HG03565 (cell line): Measurements from ENCODE around the gene S100A2.
"Not testable (repeated sequence)": the region's sequence is repeated elsewhere in the genome, so short reads cannot be mapped to it uniquely, and the experiment has no call there.

Experiments
- ATAC-seq: cut with Tn5 transposase; IDR thresholded peaks from one replicate; pipeline ENCODE4 v1.9.1; 2021; ENCODE audit warnings: mild to moderate bottlenecking, moderate library complexity; ENCODE audit not compliant: unreplicated experiment

S100A2 gene

DNA sequence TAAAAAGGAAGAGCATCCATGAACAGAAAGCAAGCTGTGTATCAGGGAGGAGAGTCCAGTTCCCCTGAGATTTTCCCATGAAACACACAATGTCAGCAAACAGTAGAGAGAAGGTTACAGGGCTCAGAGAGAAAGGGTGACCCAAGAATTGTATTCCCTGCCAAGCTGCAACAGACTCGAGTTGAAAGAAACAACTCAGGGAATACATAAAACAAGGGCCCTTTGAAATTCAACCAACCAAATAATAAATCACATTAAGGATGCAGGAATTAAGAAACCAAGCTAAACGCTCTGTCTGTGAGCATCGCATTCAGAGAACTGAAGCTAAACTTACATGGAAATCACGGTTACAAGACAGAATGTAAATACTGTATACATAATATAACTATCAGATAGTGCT is 27.1 kb upstream of the S100A2 start:
- no peak for ATAC-seq

DNA sequence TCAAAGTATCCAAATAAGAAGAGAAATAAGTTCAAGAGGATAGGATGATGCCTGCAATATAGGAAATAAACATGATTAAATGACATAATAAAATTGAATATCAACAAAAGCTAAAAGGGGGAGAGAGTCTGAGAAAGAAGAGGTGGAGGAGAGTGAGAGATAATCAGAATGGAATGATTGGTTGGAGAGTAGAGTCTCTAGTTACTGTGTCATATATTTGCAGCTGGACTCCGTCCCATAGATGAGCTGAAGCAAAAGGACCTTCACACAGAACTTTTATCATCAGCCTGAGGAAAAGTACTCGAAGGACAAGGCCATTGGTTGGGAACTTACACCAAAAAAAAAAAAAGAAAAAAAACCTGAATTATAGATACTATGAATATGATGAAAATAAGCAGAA is 22.8 kb upstream of the S100A2 start:
- no peak for ATAC-seq

DNA sequence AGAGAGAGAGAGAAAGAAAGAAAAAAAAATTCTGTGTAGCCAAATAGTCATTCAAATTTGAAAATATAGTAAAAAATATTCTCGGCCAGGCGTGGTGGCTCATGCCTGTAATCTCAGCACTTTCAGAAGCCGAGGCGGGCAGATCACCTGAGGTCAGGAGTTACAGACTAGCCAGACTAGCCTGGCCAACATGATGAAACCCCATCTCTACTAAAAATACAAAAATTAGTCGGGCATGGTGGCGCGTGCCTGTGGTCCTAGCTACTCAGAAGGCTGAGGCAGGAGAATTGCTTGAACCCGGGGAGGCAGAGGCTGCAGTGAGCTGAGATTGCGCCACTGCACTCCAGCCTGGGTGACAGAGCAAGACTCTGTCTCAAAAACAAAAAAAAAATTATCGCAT is 22.4 kb upstream of the S100A2 start:
- not testable (repeated sequence) for ATAC-seq

DNA sequence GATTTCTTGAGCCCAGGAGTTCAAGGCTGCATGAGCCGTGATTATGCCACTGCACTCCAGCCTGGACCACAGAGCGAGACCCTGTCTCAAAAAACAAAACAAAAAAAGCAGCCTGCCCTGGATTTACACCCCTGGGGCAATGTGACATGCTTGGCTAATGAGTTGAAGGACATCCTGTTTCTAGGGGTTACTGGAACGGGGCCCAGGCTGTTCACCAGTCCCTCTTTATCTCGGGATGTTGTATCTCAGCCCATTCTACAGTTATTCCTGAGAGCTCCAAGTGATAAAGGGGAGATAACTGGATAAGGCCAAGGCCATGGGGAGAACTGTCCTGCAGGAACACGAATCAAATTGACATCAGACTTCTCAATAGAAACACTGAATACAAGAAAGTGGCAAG is 21.7 kb upstream of the S100A2 start:
- no peak for ATAC-seq

DNA sequence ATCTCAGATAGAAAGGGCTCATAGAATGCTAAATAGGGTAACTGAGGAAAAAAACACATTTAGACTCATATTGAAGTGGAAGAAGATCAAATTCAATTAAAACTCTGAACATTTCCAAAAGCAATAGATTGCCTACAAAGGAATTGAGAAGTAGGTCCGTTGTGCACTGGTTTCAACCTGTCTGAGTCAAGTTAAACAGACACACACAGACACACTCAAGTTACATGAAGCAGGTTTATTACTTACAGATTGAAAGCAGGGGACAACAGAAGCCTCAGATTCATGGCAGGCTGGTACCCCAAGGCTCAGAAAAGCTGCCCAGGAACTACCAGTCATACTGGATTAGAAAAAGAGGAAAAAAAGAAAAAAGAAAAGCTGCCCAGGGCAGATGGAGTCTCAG is 20.7 kb upstream of the S100A2 start:
- ATAC-seq: no peak

DNA sequence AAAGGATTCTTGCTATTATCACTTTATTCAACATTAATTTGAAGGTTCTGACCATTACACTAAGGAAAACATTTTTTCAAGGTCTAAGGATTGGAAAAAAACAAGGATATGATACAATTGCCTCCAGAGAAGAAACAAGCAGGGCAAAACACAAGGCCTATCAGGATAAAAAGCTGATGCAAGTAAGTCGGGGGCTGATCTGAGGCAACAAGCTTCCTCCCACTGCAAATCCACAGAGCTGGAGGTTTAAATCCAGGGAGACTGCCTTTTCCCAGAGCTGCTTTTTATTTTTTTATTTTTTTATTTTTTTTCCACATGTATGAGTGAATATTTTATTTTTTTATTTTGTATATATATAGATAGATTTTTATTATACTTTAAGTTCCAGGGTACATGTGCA is 19.4 kb upstream of the S100A2 start:
- ATAC-seq: no peak

DNA sequence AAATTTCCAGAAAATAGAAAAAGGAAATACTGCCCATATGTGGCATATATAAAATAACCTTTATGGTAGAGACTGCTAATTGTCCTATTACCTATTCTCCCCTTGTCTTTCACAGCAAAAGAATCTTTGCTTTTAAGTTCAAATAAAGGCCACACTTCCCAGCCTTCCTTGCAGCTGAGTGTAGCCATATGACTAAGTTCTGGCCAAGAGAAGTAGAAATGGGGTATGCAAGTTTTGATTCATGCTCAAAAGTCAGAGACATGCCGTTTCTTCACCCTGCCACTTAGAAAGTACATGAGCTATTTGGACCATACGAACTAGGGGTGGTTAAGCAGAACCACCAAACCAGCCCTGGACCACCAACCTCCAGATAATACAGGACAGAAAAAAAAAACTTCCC is 18.3 kb upstream of the S100A2 start:
- no peak for ATAC-seq

DNA sequence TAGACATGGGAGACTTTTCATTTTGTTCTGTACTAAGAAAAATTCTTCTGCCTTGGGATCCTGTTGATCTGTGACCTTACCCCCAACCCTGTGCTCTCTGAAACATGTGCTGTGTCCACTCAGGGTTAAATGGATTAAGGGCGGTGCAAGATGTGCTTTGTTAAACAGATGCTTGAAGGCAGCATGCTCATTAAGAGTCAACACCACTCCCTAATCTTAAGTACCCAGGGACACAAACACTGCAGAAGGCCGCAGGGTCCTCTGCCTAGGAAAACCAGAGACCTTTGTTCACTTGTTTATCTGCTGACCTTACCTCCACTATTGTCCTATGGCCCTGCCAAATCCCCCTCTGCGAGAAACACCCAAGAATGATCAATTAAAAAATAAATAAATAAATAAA is 17.9 kb upstream of the S100A2 start:
- not testable (repeated sequence) for ATAC-seq

DNA sequence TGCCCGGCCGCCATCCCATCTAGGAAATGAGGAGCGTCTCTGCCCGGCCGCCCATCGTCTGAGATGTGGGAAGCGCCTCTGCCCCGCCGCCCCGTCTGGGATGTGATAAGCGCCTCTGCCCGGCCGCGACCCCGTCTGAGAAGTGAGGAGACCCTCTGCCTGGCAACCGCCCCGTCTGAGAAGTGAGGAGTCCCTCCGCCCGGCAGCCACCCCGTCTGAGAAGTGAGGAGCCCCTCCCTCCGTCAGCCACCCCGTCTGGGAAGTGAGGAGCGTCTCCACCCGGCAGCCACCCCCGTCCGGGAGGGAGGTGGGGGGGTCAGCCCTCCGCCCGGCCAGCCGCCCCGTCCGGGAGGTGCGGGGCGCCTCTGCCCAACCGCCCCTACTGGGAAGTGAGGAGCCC is 17.2 kb upstream of the S100A2 start:
- not testable (repeated sequence) for ATAC-seq

DNA sequence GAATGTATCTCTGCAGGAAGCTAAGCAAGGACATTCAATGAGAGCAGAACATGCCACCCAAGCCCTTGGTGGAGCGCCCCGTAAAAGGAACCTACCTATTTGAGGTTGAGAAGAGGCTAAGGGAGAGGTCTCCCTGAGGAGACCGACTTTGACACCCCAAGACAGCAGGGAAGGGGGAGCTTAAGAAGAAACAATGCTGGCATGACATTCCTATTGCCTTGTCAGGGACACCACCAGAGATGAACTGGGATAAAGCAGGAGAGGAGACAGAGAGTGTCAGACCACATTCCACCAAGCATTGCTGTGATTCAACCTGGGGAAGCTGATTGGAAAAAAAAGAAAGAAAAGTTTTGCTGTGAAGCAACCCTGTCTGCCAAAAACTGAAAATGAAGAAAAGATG is 13.3 kb upstream of the S100A2 start:
- no peak for ATAC-seq

DNA sequence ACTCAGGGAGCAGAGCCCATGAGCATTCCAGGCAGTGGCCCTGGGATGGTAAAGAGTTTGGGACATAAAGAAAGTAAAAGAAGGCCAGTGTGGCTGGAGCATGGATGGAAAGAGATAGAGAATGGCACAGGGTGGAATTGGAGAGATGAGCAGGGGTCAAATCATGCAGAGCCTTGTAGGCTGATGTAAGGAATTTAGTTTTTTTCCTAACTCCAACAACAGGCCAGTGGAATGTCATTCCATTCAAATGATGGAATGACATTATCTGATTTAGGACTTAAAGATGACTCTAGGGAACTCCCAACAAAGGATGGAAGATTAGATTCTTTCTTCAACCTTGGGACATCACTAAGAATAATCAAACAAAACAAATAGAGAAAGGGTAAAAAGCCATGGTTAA is 12.8 kb upstream of the S100A2 start:
- ATAC-seq: no peak

DNA sequence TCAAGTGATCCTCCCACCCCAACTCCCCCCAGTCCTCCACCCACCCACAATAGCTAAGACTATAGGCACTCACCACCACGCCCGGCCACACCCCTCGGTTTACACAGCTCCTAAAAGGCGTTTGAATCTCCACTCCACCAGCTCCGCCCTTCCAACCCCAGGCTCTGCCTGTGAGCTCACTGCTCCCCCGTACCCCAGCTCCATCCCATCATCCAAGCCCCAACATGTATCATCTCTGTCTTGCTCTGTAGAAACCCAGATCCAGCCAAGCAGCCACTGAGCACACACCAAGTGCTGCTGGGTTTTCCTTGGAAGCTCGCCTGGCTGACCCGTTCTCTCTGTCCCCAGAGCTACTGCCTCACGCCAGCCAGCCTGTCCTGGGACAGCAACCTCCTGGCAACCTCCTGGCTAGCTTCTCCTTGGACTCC is 12.0 kb upstream of the S100A2 start:
- no peak for ATAC-seq

DNA sequence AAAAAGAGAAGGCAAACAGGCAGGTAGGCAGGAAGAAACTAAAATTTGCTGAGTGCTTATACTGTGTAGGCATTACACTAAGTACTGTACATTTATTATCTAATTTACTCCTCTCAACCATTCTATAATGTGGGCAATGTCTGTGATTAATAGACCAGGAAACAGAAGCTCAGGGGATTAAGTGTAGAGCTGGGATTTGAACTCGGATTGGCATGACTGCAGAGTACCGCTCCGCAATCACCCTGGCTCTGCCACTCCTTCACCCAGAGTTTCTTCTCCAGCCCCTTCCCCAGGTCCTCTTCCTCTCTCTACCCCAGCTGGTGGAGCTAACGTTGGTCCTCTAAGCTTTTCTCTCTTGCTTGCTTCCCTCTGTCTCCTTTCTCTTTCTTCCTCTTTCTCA is 11.5 kb upstream of the S100A2 start:
- ATAC-seq: no peak

DNA sequence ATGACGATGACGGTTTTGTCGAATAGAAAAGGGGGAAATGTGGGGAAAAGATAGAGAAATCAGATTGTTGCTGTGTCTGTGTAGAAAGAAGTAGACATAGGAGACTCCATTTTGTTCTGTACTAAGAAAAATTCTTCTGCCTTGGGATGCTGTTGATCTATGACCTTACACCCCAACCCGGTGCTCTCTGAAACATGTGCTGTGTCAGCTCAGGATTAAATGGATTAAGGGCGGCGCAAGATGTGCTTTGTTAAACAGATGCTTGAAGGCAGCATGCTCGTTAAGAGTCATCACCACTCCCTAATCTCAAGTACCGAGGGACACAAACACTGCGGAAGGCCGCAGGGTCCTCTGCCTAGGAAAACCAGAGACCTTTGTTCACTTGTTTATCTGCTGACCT is 9.9 kb upstream of the S100A2 start:
- not testable (repeated sequence) for ATAC-seq

DNA sequence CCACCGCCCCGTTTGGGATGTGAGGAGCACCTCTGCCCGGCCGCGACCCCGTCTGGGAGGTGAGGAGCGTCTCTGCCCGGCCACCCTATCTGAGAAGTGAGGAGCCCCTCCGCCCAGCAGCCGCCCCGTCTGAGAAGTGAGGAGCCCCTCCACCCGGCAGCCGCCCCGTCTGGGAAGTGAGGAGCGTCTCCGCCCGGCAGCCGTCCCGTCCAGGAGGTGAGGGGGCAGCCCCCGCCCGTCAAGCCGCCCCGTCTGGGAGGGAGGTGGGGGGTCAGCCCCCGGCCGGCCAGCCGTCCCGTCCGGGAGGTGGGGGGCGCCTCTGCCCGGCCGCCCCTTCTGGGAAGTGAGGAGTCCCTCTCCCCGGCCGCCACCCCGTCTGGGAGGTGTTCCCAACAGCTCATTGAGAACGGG is 9.4 kb upstream of the S100A2 start:
- ATAC-seq: not testable (repeated sequence)

DNA sequence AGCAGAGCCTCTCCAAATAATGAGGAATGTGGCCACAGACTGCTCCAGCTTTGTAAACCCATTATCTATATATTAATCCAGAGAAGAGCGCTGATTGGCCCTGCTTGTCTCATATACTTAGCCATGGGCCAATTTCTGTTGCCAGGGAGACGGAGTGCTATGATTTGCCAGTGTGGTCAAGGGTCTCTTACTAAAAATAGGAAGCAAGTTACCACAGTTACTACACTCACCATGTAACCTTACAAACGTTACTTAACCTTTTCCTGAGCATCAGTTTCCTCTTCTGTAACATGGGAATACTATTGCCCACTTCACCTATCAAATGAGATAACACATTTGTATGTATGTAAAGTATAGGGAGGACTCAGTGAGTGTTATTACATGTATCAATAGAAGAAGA is 7.7 kb upstream of the S100A2 start:
- ATAC-seq: no peak

DNA sequence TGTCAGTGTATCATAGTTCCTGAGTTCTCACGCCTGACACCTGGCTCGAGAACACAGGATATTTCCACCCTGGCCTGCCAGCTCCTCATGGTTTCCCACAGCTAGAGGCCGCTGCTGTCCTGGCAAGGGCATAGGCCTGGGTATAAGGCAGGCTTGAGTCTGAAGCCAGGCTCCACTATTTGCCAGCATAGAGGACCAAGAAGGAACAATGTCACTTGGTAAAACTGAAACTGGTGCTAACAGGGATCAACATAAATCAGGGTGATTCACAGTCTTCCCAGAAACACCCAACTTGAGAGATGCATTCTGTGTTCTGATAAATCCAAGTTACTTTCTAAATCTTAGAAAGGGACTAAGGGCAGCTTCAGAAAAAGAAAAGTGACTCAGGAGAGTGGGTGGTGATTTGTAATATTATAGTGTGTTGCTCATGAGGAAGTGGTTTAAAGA is 6.9 kb upstream of the S100A2 start:
- ATAC-seq: peak; percentile 55

DNA sequence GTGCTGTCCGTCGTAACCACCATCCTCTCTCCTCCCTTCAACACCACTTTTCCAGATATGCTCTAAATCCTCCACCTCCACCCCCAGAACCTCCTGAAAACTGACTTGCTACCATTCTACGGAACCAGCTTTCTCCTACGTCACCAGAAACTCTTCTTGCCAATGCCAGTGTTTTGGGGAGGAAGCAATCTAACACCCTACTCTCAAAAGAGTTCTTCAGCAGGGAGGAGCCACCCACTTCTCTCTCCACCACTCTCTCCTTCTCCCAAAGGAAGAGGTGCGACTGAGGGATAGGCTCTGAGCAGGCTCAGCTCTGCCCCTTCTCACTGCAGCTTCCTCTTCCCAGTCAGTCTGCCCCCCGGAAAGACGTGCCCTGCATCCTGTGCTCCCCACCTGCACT is 6.1 kb upstream of the S100A2 start:
- ATAC-seq: no peak

DNA sequence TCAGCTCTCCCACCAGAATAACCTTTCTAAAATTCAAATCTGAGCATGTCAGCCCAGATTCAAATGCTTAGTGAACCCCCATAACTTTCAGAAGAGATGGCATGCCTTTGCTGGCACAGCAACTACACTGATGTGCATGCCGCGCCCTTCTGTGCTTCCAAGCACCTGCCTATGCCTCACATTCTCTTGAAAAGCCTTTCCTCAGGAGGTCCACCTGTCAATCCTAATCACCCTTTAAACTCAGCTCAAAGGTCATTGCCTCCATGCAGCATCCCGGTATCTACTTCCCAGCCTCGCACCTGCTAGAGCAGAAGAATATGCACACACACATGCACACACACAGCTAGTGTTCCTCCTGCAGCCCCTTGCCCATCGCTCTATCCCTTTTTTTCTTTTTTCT is 5.2 kb upstream of the S100A2 start:
- no peak for ATAC-seq

DNA sequence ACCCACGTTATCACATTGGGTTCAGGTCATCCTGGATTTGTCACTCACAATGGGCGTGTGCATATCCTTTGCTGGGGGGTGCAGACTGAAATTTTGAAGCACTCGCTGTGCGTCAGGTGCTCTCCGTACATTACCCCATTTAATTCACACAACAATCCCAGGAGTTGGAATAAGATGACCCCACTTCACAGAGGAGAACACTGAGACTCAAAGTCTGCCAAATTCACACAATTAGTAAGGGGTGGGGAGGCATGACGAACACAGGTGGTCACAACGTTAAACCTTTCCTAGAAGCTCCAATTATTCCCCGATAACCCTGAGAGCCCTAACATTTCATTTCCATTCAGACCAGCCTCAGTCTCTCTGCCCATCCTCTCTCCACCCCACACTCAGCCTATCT is 3.8 kb upstream of the S100A2 start:
- no peak for ATAC-seq

DNA sequence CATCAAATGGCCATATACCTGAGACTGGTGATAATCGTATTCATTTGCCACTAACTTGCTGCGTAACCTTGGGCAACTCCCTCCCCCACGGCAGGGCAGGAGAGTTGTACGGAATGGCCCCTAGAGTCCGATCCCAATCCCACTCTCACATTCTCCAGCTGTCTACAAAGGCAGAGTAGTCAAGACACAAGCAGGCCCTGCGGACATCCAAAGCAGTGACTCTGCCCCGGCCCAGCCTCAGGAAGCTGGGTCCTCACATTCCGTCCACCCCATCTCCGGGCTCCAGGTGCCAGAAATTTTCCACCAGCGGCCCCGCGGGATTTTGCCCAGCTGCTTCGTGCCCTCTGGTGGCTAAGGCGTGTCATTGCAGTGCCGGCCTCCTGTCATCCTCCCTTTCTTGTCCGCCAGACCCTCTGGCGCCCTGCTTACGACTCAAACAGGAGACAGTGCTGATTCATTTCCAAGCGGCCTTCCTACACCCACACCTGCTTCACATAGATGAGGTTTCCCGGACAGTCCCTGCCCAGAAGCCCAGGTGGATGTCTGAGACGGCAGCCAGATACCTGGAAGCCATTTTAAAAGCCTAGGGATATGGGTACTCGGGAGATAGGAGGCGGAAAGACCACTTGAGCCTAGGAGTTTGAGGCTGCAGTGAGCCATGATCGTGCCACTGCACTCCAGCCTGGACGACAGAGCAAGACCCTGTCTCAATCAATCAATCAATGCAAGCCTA is 2.9 kb upstream of the S100A2 start:
- no peak for ATAC-seq

DNA sequence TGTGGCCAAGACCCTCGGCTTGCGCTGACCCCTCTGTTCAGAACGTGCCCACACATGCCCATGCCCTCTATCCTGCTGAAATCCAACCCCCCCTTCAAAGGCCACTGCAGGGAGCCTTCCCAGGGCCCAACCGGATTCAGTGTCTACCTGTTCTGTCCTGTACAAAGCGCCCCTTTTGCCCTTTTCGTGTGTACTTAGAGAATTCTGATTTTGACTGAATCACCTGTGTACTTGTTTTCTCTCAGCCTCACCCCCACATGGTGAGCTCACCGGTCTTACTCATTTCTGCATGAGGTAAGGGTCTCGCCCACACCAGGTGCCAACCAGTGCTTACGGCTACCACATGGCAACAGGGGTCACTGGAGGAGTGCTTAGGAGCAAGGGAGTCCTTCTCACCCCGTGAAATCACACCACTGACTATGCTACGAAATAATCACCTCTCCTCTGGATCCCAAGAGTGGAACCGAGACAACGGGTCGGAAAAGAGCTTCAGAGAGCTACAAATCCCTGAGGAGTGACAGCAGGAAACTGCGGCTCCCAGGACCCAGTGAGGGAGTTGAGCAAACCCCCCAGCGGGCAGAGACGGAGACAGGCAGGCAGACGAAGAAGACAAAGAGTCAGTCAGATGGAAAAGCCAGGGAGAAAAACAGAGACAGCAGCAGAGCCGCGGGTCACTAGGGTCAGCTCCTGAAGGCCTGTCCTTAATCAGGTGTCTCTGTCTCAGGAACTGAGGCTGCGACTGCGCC is 2.1 kb upstream of the S100A2 start:
- no peak for ATAC-seq
